Activated CD4-positive, CD25-positive, alpha-beta regulatory T cell treated with anti-CD3 and anti-CD28 coated beads, Interleukin-2, amount 50 U/mL, for 24 hours (primary cell): ENCODE measurements around the gene C10orf90.
"Not testable (repeated sequence)": the region's sequence is repeated elsewhere in the genome, so short reads cannot be mapped to it uniquely, and the experiment has no call there.

ENCODE experiments used
- ATAC-seq, 2 donors: fragments of 150-1000 bp; cut with Tn5 transposase; one replicate each; pipeline ENCODE4 v1.10.0; 2021; ENCODE audit warnings: mild to moderate bottlenecking in 1 of 2, moderate library complexity in 1 of 2

C10orf90 gene

DNA sequence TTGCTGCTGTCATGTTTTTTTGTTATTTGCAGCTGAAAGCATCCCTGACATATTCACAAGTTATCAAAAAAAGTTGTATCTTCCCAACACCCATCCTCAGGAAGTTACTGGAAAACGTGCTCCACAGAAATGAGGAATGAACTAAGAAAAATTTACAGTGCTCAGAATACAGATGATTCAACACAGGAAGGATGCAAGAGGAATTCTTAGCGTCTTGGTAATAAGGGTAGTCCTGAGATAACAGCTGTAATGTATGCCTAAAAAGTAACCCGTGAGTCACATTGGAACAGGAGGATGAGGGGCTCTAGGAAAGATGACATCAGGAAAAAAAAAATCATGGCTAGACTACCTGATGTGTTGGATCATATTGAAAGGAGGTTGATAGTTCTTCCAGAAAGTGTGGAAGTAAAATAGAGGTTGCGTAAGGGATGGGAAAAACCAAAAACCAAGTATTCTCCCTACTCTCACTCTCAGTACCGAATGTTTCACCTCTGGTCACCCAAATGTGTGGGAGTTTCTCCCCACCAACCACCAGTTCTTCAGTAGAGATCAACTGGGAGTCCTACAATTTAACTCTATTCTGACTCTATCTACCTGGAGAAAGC lies 286.1 kb downstream of the C10orf90 start:
- ATAC-seq: no peak

DNA sequence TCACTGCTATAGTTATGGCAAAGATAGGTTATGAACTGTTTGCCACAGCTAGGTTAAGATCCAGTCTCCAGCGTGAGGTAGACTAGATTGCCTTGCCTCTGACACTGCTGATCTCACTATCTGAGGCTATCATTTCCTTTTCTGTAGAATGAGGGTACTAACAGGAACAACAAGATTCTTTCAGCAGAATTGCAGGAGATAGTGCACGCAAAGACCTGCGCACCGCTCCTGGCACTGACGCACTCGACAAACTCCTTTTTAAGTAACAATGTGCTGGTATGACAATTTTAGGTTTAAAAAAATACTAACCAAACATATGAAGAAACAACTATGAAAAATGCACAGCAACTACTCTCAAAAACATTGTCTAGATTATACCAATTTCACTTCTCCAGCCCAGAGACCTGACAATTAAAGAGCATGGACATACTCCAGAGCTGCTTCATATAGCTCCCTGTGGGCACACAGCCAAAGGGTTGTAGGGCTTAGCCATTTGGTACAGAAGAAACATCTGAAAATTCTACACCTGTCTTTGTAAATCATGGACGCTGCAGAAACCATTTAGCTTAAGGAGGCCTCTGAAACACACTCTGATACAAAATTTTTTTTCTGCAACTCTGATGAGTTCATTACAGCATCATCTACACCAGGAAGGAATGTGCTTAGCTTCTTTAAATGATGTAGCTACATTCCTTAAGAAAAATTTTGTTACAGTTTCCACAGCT lies 290.0 kb downstream of the C10orf90 start:
- ATAC-seq: no peak

DNA sequence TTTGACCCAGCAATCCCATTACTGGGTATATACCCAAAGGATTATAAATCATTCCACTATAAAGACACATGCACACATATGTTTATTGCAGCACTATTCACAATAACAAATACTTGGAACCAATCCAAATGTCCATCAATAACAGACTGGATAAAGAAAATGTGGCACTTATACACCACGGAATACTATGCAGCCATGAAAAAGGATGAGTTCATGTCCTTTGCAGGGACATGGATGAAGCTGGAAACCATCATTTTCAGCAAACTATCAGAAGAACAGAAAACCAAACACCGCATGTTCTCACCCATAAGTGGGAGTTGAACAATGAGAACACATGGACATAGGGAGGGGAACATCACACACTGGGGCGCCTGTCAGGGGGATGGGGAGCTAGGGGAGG lies 291.3 kb downstream of the C10orf90 start:
- ATAC-seq: not testable (repeated sequence)

DNA sequence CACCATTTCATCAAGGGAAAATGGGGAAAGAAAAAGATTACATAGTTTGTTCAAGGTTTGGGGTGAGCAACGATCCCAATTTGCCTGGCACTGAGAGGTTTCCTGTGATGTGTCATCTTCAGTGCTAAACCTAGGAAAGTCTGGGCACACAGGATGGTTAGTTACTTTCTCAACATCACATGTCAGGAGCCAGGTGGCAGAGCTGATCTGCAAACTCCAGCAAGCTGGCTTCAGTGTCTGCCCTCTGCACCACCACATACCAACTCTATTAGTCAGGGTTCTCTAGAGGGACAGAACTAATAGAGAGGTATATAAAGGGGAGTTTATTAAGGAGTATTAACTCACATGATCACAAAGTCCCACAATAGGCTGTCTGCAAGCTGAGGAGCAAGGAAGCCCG lies 293.5 kb downstream of the C10orf90 start:
- ATAC-seq: no peak

DNA sequence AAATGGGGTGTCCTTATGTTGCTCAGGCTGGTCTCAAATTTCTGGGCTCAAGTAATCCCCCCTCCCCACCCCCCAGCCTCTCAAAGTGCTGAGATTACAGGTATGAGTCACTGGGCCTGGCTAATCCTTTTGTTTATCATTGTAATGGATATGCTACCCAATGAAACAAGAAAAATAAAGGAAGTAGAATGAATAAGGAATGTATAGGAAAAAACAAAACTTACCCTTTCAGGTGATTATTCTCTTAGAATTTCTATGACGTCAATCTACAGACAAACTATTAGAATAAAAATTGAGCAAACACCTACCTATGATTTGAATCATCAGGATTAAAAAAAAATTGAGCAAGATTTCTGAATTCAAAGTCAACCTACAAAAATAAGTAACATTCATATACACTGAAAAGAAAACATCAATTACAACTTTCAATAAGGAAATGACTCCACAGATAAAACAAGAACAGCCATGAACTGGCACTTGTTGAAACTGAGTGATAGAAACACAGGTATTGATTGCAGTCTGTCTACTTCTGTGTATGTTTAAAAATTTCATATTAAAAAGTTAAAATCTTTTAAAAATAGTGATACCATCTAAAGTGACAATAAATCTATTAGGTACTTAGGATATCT lies 294.5 kb downstream of the C10orf90 start:
- no peak for ATAC-seq

DNA sequence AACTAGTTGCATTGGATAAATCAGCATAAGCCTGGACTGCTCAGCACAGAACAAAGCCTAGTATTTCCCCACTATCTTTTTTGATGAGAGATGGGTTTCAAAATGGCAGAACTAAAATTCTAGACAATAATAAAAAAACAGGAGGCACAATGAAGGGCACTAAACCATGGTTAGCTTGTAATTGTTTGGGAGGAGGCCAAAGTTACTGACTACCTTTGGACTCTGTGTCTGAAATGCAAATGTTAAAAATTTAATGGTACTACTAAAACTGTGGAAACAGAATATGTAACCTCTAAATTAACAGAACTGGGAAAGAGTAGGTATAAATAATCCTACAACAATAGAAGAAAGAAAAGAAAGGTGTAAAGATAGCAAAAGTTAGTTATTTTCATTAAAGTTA lies 295.2 kb downstream of the C10orf90 start:
- ATAC-seq: no peak
